NCI-H1417 (cell line): ENCODE measurements around the gene CEACAM19.
A peak's percentile ranks its signal among the peaks of the same experiment; 100 is the strongest.
"Not testable (repeated sequence)": the region's sequence is repeated elsewhere in the genome, so short reads cannot be mapped to it uniquely, and the experiment has no call there.

Source experiments
- DNase-seq, 3 experiments: peaks; one replicate each; lab custom pipeline; 2025; lab: John Stamatoyannopoulos, UW

The CEACAM19 gene

GRCh38 chr19:44671400-44671799, at the start of gene CEACAM19:
Gene CEACAM19, plus strand, starts transcription at chr19:44671482. Its CDS starts 450 bp downstream, at chr19:44671932.
- no peak for DNase-seq

GRCh38 chr19:44623080-44623479, 48.2 kb upstream of the CEACAM19 start:
- DNase-seq, result no peak

GRCh38 chr19:44623626-44624025, 47.7 kb upstream of the CEACAM19 start:
- no peak for DNase-seq

- no peak for DNase-seq
Observed at GRCh38 chr19:44624840-44625354, 46.4 kb upstream of the CEACAM19 start.

GRCh38 chr19:44625637-44626036, 45.6 kb upstream of the CEACAM19 start:
- not testable (repeated sequence) for DNase-seq

- no peak for DNase-seq
Observed at GRCh38 chr19:44626048-44626624, 45.1 kb upstream of the CEACAM19 start.

- no peak for DNase-seq
Observed at GRCh38 chr19:44627631-44628030, 43.7 kb upstream of the CEACAM19 start.

GRCh38 chr19:44628793-44629192, 42.5 kb upstream of the CEACAM19 start:
- no peak for DNase-seq

- not testable (repeated sequence) for DNase-seq
Observed at GRCh38 chr19:44631611-44632010, 39.7 kb upstream of the CEACAM19 start.

GRCh38 chr19:44634058-44634457, 37.2 kb upstream of the CEACAM19 start:
- DNase-seq, result not testable (repeated sequence)

- DNase-seq, result no peak
Observed at GRCh38 chr19:44634785-44635184, 36.5 kb upstream of the CEACAM19 start.

- DNase-seq, result no peak
Observed at GRCh38 chr19:44635581-44636438, 35.5 kb upstream of the CEACAM19 start.

- no peak for DNase-seq
Observed at GRCh38 chr19:44636439-44637389, 34.6 kb upstream of the CEACAM19 start.

GRCh38 chr19:44637390-44637764, 33.9 kb upstream of the CEACAM19 start:
- DNase-seq, result no peak

GRCh38 chr19:44640518-44640917, 30.8 kb upstream of the CEACAM19 start:
- no peak for DNase-seq

GRCh38 chr19:44641501-44642265, 29.6 kb upstream of the CEACAM19 start:
- no peak for DNase-seq

GRCh38 chr19:44642377-44642776, 28.9 kb upstream of the CEACAM19 start:
- DNase-seq, result no peak

GRCh38 chr19:44643605-44644401, 27.5 kb upstream of the CEACAM19 start, which contains the start of gene PVR:
Gene PVR, plus strand, starts transcription at chr19:44643910. Its CDS starts 187 bp downstream, at chr19:44644097.
- peak; percentile 32 to 78 (median 77) for DNase-seq

- DNase-seq, result peak in 2 of 3 experiments; percentile 23 to 70
Observed at GRCh38 chr19:44644402-44645016, 26.8 kb upstream of the CEACAM19 start.
